NCI-H82 treated with DMSO at 0.1 percent for 48 hours (cell line): ENCODE measurements around the gene MYO19.

ENCODE experiments used
- DNase-seq: peaks from one replicate; lab custom pipeline; 2025; ENCODE audit not compliant: unreplicated experiment; lab: John Stamatoyannopoulos, UW

Gene MYO19, protein sequence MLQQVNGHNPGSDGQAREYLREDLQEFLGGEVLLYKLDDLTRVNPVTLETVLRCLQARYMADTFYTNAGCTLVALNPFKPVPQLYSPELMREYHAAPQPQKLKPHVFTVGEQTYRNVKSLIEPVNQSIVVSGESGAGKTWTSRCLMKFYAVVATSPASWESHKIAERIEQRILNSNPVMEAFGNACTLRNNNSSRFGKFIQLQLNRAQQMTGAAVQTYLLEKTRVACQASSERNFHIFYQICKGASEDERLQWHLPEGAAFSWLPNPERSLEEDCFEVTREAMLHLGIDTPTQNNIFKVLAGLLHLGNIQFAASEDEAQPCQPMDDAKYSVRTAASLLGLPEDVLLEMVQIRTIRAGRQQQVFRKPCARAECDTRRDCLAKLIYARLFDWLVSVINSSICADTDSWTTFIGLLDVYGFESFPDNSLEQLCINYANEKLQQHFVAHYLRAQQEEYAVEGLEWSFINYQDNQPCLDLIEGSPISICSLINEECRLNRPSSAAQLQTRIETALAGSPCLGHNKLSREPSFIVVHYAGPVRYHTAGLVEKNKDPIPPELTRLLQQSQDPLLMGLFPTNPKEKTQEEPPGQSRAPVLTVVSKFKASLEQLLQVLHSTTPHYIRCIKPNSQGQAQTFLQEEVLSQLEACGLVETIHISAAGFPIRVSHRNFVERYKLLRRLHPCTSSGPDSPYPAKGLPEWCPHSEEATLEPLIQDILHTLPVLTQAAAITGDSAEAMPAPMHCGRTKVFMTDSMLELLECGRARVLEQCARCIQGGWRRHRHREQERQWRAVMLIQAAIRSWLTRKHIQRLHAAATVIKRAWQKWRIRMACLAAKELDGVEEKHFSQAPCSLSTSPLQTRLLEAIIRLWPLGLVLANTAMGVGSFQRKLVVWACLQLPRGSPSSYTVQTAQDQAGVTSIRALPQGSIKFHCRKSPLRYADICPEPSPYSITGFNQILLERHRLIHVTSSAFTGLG

DNA sequence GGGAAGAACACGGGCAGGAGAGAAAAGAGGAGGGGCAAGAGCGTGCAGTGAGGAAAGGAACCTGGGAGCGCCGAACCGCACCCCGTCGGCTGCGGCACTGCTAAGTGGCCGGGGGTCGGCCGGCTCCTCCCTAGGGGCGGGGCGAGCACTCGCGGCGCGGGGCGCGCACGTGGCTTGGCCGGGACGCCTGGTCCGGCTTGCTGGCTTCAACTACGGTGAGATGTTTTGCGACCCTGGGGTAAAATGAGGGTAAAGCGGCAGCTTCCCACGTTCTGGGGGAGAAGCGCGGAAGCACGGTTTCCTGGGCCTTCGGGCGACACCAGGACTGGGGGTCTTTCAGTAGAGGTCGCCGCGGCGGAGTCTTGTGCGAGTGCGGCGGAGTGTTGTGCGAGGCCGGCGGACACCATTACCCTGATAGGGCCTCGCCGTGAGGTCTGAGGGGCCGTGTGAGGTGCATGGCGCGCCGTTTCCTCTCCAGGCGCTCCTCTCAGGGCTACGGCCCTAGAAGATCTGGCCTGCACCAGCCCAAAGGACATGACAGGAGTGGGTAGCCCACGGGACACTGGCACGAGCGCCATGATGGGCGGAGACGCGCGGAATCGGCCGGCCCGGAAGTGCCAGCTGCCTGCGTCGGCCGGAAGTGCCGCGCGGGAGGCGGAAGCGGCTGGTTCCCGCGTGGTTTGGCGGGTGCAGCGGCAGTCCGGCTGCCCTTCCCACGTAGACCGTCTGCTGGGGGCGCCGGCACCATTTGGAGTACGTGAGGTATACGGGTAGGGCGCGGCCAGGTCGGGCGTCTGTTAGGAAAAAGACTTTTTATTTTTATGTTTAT is at the start of gene MYO19, which contains the start of gene PIGW:
Gene MYO19, minus strand, starts transcription at position 29 of the 829 bp plus-strand sequence. CDS start 2,330 bp downstream, outside the sequence.
Gene PIGW, plus strand, starts transcription at position 148 of the 829 bp plus-strand sequence. CDS start 2,115 bp downstream, outside the sequence.
- DNase-seq = peak; percentile 64

DNA sequence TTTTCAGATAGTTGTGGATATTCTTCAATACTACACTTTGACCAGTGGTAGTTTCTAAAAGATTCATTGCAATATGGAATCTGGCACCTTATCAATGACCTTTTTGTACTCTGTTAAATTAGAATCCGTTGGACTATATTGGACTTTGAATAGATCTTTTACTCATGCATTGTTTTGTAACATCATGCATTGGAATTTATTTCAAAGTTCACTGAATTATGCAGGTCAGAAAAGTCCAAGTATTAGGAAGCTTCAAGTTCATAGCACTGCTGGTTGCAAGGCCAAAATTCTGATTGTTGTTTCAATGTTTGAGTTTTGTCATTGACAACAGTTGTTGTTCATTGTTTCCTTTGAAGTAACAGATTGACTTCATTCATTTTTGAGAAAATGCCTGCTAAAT is 49.1 kb upstream of the MYO19 start:
- DNase-seq = no peak

DNA sequence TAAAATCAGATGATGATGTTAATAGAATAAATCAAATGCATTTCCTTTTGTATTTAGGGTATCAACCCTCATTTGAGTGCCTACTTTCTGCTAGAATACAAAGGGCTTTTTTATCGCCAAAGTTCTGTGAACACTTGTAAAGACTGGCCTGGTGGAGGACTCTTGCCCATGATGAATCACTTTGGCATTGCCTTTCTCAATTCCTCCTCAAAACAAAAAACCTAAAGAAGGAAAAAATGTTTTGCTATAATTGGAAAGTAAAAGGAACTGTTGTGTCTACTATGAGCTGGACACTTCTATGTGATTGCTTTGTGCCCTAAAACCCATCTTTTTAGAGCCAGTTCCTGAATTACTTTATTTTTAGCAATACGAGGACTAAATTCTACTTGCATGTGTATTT is 44.0 kb upstream of the MYO19 start:
- no peak for DNase-seq

DNA sequence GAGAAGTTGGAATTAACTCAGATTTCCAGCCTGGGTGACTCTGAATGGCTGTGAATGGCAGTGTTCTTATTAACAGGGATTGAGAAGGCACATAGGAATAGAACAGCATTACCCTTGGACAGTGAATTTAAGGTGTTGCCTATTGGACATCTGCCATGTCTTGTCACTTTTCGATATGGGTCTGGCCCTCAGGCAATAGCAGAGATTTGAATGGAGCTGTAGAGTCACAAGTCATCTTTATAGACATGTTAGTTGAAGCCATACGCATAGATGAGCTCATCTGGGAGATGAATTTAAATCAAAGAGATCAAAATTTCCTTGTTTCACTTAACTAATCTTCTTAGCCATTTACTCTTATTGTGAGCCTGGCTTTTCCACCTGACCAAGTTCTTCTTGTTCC is 42.1 kb upstream of the MYO19 start:
- DNase-seq = no peak

DNA sequence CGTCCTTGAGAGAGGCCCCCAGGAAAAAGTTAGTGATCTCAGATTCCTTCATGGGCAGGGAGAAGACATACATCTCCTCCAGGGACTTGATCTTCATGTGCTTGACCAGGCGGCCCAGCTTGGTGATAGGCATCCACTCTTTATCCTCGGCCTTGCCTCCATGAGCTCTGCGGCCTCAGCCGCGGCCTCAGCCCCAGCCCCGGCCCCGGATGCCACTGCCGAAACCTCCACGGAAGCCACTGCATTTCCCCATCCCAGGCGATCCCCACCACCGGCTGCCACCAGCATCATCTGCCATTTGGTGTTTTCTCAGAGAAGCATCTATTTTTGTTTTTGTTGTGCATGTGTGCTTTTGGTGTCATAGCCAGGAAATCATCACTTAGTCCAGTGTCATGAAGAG is 40.4 kb upstream of the MYO19 start:
- no peak for DNase-seq

DNA sequence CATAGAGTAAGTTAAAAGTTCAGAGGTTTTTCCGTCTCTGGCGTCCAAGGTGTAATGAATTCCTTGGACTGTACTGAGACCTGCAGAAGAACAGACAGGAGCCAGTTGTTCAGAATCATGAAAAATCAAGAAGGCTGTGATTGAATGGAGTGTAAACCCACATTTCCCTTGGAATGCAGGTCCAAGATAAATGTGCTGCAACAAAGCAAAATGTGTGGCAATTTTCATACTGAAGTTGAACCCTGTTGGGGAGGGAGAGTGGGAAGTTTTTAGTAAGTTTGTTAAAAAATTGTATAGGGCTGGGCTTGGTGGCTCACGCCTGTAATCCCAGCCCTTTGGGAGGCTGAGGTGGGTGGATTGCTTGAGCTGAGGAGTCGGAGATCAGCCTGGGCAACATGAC is 31.4 kb upstream of the MYO19 start:
- DNase-seq = no peak

DNA sequence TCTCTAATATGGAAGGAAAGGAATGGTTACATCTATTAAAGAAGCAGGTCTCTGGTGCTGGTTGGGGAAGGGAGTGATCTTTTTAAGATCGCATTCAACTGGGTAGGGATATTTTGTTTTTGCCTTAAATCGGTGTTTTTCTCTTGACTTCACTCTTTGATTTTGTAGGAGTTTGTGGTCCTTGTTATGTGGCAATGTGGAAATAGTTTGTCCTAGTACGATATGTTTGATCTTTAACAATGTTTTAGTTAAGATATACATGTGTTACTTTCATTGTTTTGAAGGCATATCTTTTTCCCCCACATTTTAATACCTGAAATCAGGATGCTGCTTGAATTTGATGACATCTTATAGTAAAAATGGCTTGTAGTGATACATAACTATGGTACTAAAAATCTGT is 18.8 kb upstream of the MYO19 start:
- no peak for DNase-seq

DNA sequence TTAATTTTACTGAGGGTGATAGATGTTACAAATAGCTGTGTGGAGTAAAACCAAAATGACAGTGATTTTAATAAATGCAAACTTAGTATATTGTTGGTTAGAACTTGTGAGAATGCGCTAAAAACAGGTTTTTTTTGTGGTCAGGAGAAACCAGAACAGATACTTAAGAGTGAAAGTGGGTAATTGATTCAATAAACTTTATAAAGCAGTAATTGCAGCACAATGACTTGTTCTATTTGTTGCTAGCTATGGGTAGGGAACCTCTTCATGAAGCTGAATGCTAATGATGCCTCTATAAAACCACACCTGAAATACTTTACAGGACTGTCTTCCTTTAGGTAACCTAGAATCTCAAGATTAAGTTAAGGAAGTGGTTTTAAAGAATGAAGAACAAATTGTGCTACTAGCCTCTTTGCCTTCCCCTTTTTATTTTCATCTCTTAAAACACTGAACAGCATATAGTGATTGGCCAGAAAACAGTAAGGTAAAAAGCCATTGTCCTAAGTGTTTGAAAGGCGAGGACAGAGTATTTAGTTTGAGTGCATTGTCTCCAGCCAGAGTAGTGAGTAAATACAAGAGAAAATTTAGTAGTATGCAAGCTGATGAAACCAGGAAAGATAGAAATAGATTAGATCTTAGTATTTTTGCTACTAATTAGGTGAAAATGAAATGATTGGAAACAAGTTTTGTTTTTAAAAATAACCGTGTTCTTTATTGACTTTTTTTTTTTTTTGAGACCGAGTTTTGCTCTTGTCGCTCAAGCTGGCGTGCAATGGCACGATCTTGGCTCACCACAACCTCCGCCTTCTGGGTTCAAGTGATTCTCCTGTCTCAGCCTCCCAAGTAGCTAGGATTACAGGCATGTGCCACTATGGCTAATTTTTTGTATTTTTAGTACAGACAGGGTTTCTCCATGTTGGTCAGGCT is 16.1 kb upstream of the MYO19 start:
- no peak for DNase-seq

DNA sequence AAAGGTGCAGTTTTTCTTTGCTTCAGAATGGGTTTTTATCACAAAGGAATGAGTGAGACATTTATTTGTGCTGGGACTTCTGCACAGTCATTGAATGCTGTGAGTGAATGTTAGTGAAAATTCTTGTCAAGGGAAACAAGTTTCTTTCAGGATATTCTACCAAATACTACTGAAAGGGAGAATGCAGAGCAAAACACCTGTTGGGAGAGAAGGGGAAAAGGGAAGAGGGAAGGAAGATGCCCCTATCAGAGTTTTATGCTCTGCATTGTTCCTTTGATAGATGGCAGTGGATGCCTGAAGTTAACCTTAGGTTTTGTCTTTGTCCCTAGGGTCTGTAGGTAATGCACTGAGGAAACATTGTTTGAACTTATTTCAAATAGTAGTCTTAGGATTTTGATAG is 13.1 kb upstream of the MYO19 start:
- no peak for DNase-seq

DNA sequence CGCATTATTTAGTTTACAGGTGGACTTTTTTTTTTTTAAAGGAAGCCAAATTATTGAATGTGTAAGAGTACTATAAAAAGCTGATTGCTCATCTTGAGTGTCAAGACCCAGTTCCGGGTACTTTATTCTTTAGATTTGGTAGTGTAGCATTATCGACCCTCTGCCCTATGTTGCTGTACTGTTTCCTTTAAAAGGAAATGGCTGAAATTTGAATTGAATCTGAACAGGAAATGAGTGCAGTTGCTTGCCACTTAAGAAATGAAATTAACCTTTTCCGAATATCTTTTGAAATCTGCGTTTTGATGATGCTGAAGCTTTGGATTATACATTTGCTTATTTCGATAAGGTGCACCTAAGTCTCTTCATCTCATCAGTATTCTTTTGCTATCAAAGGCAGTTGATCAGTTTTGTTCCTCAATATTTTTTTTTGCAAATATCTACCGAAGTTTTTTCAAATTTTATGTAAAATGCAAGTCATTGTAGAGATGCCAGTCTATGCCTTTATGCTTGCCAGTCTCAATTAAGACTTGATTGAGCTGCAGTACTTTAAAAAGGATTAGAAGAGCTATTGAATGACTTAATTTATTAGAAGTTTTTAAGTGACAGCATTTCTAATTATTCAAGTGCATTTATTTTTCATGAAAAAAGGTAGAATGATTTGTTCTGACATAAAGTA is 11.9 kb upstream of the MYO19 start:
- no peak for DNase-seq

DNA sequence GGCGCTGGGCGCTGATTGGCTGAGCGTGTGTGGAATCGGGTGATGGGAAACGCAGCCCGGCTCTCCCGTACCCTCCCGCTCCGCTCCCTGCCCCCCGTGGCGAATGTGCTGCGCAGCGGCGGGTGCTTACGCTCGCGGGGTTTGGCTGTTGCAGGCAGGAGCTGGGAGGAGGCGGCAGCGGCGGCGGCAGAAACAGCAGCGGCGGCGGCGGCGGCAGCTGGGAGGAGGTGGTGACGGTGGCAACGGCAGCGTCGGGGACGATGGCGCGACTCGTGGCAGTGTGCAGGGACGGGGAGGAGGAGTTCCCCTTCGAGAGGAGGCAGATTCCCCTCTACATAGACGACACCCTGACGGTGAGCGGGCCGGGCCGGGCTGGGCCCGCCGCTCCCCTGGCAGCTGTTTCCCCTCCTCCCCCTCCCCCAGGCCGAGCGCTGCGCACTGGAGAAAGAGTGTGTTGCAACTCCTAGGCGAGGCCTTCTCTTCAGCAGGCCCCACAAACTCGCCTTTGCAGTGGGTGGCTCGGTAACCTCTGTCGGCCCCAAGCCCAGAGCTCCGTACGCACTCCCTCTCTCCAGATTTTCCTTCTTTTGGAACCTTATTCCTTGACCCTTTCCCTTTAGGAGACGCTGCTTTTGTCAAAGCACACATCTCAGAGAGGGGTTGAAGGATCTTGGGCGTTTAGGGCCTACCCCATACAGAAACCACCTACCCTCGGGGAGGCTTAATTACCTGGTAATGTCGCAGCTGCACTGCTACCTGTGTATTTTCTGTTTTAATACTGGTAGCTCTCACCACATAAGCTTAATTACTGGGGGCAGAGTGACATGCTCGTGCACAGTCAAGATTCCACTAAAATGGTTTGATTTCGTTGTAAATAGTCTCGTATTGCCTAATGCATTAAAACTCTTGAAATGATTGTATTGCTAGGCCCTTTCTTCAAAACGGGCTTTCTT is 11.1 kb upstream of the MYO19 start:
- peak; percentile 86 for DNase-seq

DNA sequence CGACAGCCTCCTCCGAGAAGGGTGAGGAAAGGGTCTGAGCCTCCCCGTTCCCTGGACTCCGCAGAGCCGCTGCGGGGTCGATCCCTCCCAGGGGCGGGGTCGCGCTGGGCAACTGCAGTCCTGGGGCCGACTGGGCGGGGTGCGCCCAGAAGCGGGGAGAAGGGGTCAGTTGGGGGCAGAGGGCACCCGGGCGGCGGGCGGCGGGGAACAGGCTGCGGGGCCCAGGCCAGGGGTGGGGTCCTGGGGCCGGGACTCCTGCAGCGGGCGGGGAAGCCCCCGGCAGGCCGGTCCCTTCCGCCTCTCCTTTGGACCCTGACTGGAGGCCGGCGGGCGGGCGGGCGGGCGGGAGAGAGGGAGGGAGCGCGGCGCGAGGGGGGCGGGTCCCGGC is 10.4 kb upstream of the MYO19 start:
- DNase-seq = peak; percentile 53

DNA sequence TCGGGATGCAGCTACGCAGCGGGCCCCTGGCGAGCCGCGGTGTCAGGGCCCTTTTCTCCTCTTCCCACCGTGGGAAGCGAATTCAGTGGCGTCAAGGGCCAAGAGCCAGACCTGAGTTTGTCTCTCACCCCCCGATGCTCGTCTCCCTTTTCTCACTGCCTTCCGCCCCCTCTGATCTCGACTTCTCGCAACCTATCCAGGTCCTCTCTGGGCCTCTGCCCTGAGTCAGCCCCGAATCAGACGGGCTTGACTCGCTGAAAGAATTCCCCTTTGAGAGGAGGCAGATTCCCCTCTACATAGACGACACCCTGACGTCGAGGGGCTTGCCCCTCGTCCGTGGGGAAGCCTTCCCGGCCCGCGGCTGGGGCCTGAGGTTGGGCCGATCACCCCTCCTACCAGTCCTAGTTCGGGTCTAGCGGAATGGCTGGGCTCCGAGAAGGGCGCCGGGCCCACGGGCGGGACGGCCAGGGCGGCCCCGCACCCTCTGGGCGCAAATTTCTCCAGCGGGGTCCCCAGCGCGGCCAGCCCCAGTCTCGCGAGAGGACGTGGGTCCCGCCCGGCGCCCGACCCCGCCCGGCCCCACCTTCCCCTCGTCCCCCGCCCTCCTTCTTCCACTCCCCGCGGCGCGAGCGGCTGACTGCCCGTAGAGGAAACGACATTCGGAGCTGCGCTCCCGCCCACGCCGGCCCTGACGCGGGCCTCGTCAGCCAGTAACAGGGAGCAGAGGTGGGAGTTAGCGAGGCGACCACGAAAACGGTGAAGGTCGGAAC is 9.8 kb upstream of the MYO19 start, which contains the start of gene GGNBP2:
Gene GGNBP2, plus strand, starts transcription at position 613 of the 770 bp plus-strand sequence. CDS start 806 bp downstream, outside the sequence.
- DNase-seq = peak; percentile 53

DNA sequence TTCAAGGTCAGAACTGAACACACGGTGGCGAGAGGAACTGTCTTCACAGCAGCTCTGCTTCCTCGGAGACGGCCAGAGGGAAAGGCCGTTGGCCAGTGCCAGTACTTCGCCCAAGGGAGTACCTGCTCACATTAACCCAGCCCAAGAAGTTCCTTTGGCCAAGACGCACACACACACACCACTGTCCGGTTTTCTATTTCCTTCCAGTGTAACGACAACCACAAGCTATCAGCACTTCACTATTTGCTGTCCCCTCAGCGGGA is 9.3 kb upstream of the MYO19 start:
- DNase-seq = no peak

DNA sequence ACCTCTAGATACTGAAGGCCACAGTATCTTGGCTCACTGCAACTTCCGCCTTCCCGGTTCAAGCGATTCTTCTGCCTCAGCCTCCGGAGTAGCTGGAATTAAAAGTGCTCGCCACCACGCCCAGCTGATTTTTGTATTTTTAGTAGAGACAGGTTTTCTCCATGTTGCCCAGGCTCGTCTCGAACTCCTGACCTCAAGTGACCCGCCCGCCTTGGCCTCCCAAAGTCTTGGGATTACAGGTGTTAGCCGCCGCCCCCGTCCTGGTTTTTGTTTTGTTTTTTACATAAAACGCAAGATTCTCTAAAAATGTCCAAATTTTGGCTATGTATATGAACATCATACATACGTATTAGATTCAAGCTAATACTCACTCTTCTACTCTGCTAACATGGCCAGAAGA is 8.1 kb upstream of the MYO19 start:
- DNase-seq = no peak

DNA sequence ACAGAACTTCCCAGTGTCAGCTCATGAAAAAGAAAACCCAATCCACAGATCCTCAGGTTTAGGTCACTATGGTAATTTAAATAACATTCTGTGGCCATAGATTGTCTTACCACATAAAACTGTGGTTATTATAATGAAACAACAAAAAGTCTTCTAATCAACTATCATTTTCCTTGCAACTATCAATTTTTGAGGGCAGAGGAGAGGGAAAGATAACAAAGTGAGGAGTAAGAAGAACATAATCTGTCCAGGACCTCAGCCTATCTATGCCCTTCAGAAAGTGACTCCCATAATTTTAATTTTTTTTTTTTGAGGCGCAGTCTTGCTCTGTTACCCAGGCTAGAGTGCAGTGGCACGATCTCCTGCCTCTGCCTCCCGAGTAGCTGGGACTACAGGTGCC is 6.0 kb upstream of the MYO19 start:
- DNase-seq = no peak

DNA sequence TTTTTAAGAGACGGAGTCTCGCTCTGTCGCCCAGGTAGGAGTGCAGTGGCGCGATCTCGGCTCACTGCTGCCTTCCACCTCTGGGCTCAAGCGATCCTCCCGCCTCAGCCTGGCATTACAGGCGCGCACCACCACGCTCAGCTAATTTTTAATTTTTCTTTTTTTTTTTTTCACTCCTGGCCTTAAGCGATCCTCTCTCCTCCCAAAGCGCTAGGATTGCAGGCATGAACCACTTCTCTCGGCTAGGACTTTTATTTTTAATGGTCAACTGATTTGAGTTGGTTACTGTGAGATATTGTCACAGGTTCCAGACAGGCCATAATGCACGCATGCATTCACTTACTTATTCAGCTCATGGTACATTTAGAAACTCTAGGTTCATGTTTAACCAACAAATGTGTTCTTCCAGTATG is 1.0 kb upstream of the MYO19 start:
- DNase-seq = no peak
